ENCODE data around the gene NEURL4.

DNA sequence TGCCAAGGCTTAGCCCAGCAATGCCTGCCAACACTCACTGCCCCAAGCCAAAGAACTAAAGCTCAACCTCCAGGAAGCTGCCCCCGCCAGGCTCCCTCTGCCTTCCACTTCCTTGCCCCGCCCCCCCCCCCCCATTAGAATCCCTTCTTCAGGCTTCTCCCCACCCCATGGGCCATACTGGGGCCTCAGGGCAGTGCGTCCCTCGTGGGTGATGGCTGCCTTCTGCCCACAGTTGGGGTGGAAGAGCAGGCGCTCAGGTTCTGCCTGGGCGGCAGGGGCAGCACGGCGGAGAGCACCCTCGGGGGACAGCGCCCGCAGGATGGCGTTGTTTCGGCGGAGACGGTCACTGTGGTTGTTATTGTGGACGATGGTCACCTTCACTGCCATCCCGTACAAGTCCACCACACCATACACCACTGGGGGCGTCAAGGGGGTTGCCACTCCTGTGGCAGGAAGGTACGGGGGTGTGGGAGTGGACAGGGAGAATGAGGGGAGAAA lies 4.1 kb downstream of the NEURL4 start:
- TF ChIP-seq MAX (IDR thresholded peaks at IDR 0.05; ENCODE audit: insufficient read depth, insufficient read length): no peak
- TF ChIP-seq CTCF (IDR thresholded peaks at IDR 0.05; ENCODE audit: extremely low read depth in 1 of 2, insufficient read depth in 1 of 2, low read depth in 1 of 2, low read length in 2 of 2): no peak
- no peak for TF ChIP-seq POLR2AphosphoS5 (IDR thresholded peaks at IDR 0.05; ENCODE audit: insufficient read depth, low read depth, low read length)
- no peak for TF ChIP-seq EZH2 (IDR thresholded peaks at IDR 0.05; ENCODE audit: borderline replicate concordance, low read depth, low read length, severe bottlenecking)
- TF ChIP-seq POLR2A (IDR thresholded peaks at IDR 0.05; ENCODE audit: low read depth, low read length): no peak
- no peak for TF ChIP-seq JUN (IDR thresholded peaks at IDR 0.05; ENCODE audit: borderline replicate concordance, insufficient read depth, insufficient read length, low read depth)
- no peak for TF ChIP-seq FOS (IDR thresholded peaks at IDR 0.05; ENCODE audit: borderline replicate concordance, insufficient read depth, low read length)

Measured in endothelial cell of umbilical vein (primary cell).